Ishikawa (cell line): Measurements from ENCODE around the gene DOK7.

Experiments
- CEBPB ChIP-seq: IDR thresholded peaks from 2 replicates; pipeline ENCODE4 v1.6.1; 2012
- EGR1 ChIP-seq: IDR thresholded peaks from 2 replicates; pipeline ENCODE4 v1.6.1; 2012
- TAF1 ChIP-seq: IDR thresholded peaks from 2 replicates; pipeline ENCODE4 v1.6.1; 2012; ENCODE audit warnings: low read depth, mild to moderate bottlenecking
- TF ChIP-seq, protein P1 (sequence below): IDR thresholded peaks from 2 replicates; pipeline ENCODE4 v1.6.1; 2012

DNA sequence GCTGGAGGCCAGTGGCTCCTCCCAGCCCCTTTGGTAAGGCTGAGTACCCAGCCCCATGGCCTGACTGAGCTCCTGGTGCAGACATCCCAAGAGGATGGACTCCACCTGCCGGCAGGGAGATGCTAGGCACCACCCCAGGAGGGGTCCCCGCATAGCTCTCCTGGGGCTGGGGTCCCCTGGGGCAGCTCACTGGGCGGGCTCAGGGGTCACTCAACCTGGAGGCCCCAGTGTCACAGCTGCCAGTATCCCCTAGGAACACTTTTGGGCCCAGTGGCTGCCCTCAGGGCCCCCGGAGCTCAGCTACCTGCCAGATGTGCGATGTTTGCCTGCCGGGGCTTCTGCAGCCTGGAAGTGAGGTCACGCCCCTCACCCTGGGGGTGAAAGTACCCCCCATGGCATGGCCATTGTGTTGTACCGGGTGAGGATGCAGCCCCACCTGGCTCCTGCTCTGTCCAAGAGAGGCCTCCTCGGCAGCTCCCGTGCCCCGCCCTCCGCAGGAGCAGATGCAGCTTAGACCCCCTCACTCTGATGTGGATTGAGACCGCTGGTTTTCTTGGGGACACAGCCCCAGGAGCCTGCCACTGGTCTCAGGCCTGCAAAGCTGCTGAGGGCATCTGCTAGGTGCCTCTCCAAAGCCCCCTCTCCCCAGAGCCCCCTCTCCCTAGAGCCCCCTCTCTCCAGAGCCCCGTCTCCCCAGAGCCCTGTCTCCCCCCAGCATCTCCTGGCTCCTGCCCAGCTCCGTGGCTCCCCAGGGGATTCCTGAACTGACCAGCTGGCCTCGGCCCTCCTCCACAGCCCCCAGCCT, 28.0 kb upstream of the DOK7 start:
- TF ChIP-seq CEBPB (no peak), TAF1 (no peak), EGR1 (no peak)
- TF ChIP-seq, protein P1, sequence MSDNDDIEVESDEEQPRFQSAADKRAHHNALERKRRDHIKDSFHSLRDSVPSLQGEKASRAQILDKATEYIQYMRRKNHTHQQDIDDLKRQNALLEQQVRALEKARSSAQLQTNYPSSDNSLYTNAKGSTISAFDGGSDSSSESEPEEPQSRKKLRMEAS, result no peak
